ENCODE data around the gene CORIN. TPM values are rescaled to one million over a fixed set of nuclear protein-coding genes. Genes with fewer than 3 reads are reported as not detected.
"Not testable (repeated sequence)": the region's sequence is repeated elsewhere in the genome, so short reads cannot be mapped to it uniquely, and the experiment has no call there.

CORIN gene
- total RNA-seq, 1 donor from 2014 or later, result 0.51 TPM

DNA sequence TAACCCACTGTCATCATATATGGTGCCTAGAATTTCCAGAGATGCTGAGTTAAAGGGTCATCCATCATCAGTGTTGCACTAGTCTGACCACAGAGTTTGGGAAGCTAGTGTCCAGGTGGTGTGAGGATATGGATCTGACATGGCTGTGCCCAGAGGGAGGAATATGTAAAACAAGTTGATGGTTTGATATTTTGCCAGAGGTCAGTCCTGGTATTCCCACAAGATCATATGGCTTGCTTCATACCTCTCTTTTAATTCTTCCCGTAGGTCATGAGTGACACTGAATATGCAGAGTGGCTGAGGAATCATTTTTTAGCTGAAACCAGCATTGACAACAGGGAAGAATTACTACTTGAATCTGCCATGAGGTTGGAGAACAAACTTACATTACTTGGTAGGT lies 277.2 kb downstream of the CORIN start:
- Mint-ChIP-seq H3K4me3 (ENCODE audit: unreplicated experiment) (no peak overlapping the region), H3K4me1 (ENCODE audit: unreplicated experiment) (peaks cover 5% of the 10 kb centered on the region)
- no peak for DNase-seq (ENCODE audit: low spot score)

DNA sequence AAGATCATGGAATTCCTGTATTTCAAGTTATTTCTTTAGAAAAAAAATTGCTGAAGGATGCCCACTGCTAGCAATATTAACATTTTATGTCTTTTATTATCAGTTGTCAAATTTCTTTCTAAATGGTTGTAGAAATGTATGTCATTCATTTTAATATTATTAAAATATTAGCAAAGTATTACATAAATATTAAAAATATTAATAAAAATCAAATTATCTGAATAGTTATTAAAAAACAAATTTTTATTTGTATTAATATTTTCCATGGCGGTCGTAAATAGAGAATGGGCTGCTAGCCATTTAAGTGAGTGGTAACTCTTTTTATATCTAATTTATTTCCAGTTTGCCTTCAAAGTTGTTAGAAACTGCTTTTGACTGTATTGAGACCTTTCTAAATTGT lies 280.6 kb downstream of the CORIN start:
- Mint-ChIP-seq H3K27ac (ENCODE audit: unreplicated experiment) (no peak overlapping the region), H3K27me3 (ENCODE audit: unreplicated experiment) (no peaks in the 10 kb centered on the region), H3K36me3 (ENCODE audit: low read depth, unreplicated experiment) (no peaks in the 10 kb centered on the region), H3K9me3 (ENCODE audit: unreplicated experiment) (no peaks in the 10 kb centered on the region), H3K4me3 (ENCODE audit: unreplicated experiment) (no peak overlapping the region), H3K4me1 (ENCODE audit: unreplicated experiment) (no peaks in the 10 kb centered on the region)
- DNase-seq (ENCODE audit: low spot score), result no peak
- TF ChIP-seq, protein P1, sequence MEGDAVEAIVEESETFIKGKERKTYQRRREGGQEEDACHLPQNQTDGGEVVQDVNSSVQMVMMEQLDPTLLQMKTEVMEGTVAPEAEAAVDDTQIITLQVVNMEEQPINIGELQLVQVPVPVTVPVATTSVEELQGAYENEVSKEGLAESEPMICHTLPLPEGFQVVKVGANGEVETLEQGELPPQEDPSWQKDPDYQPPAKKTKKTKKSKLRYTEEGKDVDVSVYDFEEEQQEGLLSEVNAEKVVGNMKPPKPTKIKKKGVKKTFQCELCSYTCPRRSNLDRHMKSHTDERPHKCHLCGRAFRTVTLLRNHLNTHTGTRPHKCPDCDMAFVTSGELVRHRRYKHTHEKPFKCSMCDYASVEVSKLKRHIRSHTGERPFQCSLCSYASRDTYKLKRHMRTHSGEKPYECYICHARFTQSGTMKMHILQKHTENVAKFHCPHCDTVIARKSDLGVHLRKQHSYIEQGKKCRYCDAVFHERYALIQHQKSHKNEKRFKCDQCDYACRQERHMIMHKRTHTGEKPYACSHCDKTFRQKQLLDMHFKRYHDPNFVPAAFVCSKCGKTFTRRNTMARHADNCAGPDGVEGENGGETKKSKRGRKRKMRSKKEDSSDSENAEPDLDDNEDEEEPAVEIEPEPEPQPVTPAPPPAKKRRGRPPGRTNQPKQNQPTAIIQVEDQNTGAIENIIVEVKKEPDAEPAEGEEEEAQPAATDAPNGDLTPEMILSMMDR (IDR thresholded peaks at IDR 0.05; ENCODE audit: unreplicated experiment), result no peak

More for the DNA sequence above, 277.2 kb downstream of the CORIN start:
- no peak overlapping the region for H3K27ac Mint-ChIP-seq (ENCODE audit: unreplicated experiment)
- H3K27me3 Mint-ChIP-seq (ENCODE audit: unreplicated experiment), result no peaks in the 10 kb centered on the region
- H3K9me3 Mint-ChIP-seq (ENCODE audit: unreplicated experiment), result no peaks in the 10 kb centered on the region
- TF ChIP-seq, protein P1 (IDR thresholded peaks at IDR 0.05; ENCODE audit: unreplicated experiment), result no peak
- no peaks in the 10 kb centered on the region for H3K36me3 Mint-ChIP-seq (ENCODE audit: low read depth, unreplicated experiment)

DNA sequence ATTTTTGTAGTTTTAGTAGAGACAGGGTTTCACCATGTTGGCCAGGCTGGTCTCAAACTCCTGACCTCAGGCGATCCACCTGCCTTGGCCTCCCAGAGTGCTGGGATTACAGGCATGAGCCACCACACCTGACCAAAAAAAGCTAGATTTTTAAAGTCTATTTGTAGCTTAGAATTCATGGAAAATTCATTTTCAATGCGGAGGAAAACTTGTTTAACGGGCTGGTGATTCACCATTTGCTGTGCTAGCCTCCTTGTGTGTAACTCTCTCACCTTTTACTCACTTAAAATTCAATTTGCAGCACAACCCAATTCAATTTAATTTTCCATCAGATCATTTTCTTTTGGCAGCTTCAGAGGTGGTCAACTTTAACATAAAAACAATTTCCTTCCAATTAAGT lies 281.9 kb downstream of the CORIN start:
- not testable (repeated sequence) for H3K27ac Mint-ChIP-seq (ENCODE audit: unreplicated experiment); H3K36me3 Mint-ChIP-seq (ENCODE audit: low read depth, unreplicated experiment); H3K9me3 Mint-ChIP-seq (ENCODE audit: unreplicated experiment); H3K4me1 Mint-ChIP-seq (ENCODE audit: unreplicated experiment); H3K4me3 Mint-ChIP-seq (ENCODE audit: unreplicated experiment); DNase-seq (ENCODE audit: low spot score); H3K27me3 Mint-ChIP-seq (ENCODE audit: unreplicated experiment)

DNA sequence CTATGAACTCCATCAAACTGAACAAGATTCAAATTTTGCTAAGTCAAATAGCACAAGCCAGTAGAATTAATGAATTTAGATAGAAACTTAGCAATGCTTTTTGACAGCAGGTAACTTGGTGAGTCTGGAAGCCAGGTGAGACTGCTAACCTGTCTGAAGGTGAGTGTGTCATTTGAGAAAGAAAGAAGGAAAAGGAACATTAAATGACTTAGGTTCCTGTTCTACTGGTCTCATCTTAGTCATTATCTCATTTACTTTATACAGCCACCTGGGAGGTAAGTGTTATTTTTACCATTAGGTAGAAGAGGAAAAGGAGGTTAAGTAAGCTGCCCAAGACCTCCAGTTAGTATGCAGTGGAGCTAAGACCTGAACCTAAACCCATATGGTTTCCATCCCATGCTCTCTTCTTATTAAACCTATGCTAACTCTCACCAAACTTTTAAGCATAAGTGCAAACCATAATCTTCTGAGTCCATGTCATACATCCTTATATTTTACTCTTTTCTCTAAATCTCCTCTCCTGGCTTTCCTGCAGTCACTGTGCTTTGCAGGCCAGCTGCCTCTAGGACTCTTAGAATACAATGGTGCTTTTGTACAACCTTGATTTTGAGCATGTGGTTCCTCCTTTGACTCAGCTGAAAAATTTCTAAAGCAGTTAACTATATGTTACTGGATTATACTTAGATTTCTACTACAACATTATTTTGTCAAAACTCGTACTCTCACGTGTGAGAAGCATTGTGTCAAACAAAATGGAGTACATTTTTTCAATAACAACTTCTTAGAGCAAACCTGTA lies 284.3 kb downstream of the CORIN start:
- H3K36me3 Mint-ChIP-seq (ENCODE audit: low read depth, unreplicated experiment), result no peaks in the 10 kb centered on the region
- H3K27ac Mint-ChIP-seq (ENCODE audit: unreplicated experiment), result no peak overlapping the region
- no peak for DNase-seq (ENCODE audit: low spot score)
- TF ChIP-seq, protein P1 (IDR thresholded peaks at IDR 0.05; ENCODE audit: unreplicated experiment), result no peak
- no peak overlapping the region for H3K4me3 Mint-ChIP-seq (ENCODE audit: unreplicated experiment)
- H3K27me3 Mint-ChIP-seq (ENCODE audit: unreplicated experiment), result peaks cover under 1% of the 10 kb centered on the region
- no peaks in the 10 kb centered on the region for H3K9me3 Mint-ChIP-seq (ENCODE audit: unreplicated experiment)
- H3K4me1 Mint-ChIP-seq (ENCODE audit: unreplicated experiment), result no peaks in the 10 kb centered on the region

DNA sequence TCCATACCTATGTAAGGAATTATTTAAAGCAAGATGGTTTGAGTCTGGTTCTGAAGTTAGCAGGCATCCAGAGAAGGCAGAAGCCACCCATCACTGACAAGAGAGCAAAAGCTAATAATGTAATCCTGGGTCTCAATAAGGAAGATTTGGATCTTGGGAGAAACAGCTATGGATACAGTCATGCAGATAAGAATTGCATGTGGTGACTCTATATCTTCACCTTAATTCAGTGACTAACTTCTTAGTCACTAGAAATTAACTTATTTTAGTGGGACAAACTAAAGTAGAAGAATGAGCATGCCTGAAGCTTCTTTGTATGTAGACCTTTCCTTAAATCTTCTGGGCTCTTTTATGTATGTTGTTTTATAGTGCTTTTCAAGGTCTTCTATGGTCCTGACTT lies 286.2 kb downstream of the CORIN start:
- H3K36me3 Mint-ChIP-seq (ENCODE audit: low read depth, unreplicated experiment), result no peaks in the 10 kb centered on the region
- TF ChIP-seq, protein P1 (IDR thresholded peaks at IDR 0.05; ENCODE audit: unreplicated experiment), result no peak
- no peak overlapping the region for H3K4me3 Mint-ChIP-seq (ENCODE audit: unreplicated experiment)
- no peaks in the 10 kb centered on the region for H3K4me1 Mint-ChIP-seq (ENCODE audit: unreplicated experiment)
- DNase-seq (ENCODE audit: low spot score), result no peak
- H3K27ac Mint-ChIP-seq (ENCODE audit: unreplicated experiment), result no peak overlapping the region
- no peaks in the 10 kb centered on the region for H3K9me3 Mint-ChIP-seq (ENCODE audit: unreplicated experiment)
- H3K27me3 Mint-ChIP-seq (ENCODE audit: unreplicated experiment), result peaks cover 2% of the 10 kb centered on the region

Data from endothelial cell (in vitro differentiated cells).